ENCODE data around the gene PSMD13. TPM values are rescaled to one million over a fixed set of nuclear protein-coding genes. Genes with fewer than 3 reads are reported as not detected.

Gene PSMD13
- total RNA-seq, 1 donor from 2014 or later, result 94.1 TPM

GRCh38 chr11:221539-221938, 15.2 kb upstream of the PSMD13 start:
- Histone ChIP-seq H3K4me3 (no peak overlapping the region), H3K9me3 (replicated peaks) (no peaks in the 10 kb centered on the region), H3K27ac (replicated peaks) (no peak overlapping the region), H3K4me1 (peaks cover 6% of the 10 kb centered on the region), H3K36me3 (peaks cover 32% of the 10 kb centered on the region), H3K27me3 (ENCODE audit: low read depth) (no peaks in the 10 kb centered on the region)
- no peak for TF ChIP-seq CTCF (IDR thresholded peaks at IDR 0.05; ENCODE audit: borderline replicate concordance)
- intact Hi-C loops (cut with micrococcal nuclease), result no loop called here
- DNase-seq, result no peak

DNA sequence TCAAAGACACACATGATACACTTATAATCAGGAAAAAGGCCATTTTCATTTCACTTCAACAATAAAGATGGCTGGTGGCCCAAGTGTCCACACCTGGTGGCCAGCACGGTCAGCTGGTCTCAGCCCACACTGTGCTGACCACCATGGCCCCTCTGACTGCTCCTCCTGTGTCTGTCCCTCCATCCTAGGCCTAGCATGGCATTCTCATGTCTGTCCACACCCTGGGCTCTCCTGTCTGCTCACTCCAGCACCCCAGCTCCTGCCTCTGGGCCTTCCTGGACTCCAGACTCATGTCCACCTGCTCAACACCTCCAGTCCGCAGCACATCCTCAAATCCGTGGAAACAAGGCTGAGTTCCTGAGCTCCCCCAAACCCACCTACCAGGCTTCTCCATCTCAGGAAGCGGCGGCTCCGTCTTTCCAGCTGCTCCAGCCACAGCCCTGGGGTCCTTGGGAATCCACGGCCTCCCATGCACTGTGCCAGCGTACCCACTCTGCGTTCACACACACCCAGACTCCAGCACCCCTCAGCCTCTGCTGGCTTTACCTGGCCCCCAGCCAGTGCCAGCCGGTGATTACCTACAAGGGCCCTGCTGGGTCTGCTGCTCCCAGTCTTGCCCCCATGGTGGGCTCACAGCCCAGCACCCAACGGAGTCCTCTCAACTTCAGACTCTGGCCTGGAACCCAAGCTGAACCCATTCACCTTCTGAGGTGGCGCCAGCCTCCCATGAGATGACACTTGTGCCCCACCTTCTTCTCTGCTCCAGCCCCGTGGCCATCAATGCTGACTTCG, 14.6 kb upstream of the PSMD13 start:
- H3K36me3 ChIP-seq, result peaks cover 26% of the 10 kb centered on the region
- no peak overlapping the region for H3K4me3 ChIP-seq
- no peak for TF ChIP-seq CTCF (IDR thresholded peaks at IDR 0.05; ENCODE audit: borderline replicate concordance)
- no peak for DNase-seq
- H3K9me3 ChIP-seq (replicated peaks), result no peaks in the 10 kb centered on the region
- intact Hi-C loops (cut with micrococcal nuclease), result no loop called here
- H3K27ac ChIP-seq (replicated peaks), result no peak overlapping the region
- H3K4me1 ChIP-seq, result peaks cover 6% of the 10 kb centered on the region
- no peaks in the 10 kb centered on the region for H3K27me3 ChIP-seq (ENCODE audit: low read depth)

DNA sequence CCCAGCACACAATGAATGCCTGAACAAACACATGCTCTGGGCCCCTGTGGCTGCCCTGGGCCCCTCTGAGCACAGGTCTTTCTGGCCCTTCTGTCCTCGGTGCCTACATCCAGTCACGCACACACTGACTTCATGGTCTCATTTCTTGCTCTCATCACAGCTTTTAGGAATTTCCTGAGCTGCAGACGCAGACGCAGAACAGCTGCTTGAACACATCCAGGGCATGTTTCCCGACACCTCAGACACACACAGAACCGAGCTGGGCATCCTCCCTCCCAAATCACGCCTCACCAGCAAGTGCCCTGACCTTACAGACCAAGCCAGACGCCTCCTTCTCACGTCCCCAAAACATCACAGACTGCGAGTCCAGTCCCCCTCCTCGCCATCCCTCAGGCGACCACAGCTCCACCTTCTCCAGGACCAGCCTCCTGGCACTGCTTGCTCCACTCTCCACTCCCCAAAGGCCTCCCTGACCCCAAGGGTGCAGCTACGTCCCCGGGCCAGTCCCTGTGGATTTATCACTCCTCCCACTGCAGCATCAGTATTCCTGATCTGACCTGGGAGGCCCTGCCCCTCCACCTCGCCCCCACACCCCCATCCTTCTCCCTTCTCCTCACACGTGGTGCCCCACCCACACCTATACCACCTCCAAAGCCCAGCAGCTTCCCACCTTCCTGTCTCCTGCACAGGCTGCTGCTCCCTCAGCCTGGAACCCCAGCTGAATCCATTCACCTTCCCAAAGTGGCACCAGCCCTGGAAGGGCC, 13.6 kb upstream of the PSMD13 start:
- no peak for TF ChIP-seq CTCF (IDR thresholded peaks at IDR 0.05; ENCODE audit: borderline replicate concordance)
- no peak for DNase-seq

GRCh38 chr11:223884-224283, 12.9 kb upstream of the PSMD13 start:
- H3K4me1 ChIP-seq, result peaks cover 14% of the 10 kb centered on the region
- peaks cover 18% of the 10 kb centered on the region for H3K36me3 ChIP-seq
- no peaks in the 10 kb centered on the region for H3K27me3 ChIP-seq (ENCODE audit: low read depth)
- intact Hi-C loops (cut with micrococcal nuclease), result no loop called here
- no peak for TF ChIP-seq CTCF (IDR thresholded peaks at IDR 0.05; ENCODE audit: borderline replicate concordance)
- no peak for DNase-seq
- H3K27ac ChIP-seq (replicated peaks), result no peak overlapping the region
- H3K4me3 ChIP-seq, result no peak overlapping the region
- no peaks in the 10 kb centered on the region for H3K9me3 ChIP-seq (replicated peaks)

More for the DNA sequence above, 13.6 kb upstream of the PSMD13 start:
- H3K9me3 ChIP-seq (replicated peaks), result no peaks in the 10 kb centered on the region
- H3K4me3 ChIP-seq, result no peak overlapping the region
- H3K4me1 ChIP-seq, result peaks cover 13% of the 10 kb centered on the region
- H3K36me3 ChIP-seq, result peaks cover 22% of the 10 kb centered on the region
- H3K27me3 ChIP-seq (ENCODE audit: low read depth), result no peaks in the 10 kb centered on the region
- intact Hi-C loops (cut with micrococcal nuclease), result no loop called here
- H3K27ac ChIP-seq (replicated peaks), result no peak overlapping the region

GRCh38 chr11:224424-224823, 12.4 kb upstream of the PSMD13 start:
- intact Hi-C loops (cut with micrococcal nuclease), result no loop called here
- DNase-seq, result no peak
- no peak overlapping the region for H3K4me3 ChIP-seq
- no peaks in the 10 kb centered on the region for H3K9me3 ChIP-seq (replicated peaks)
- peaks cover 18% of the 10 kb centered on the region for H3K36me3 ChIP-seq
- H3K27ac ChIP-seq (replicated peaks), result no peak overlapping the region
- TF ChIP-seq CTCF (IDR thresholded peaks at IDR 0.05; ENCODE audit: borderline replicate concordance), result no peak
- H3K27me3 ChIP-seq (ENCODE audit: low read depth), result no peaks in the 10 kb centered on the region
- H3K4me1 ChIP-seq, result peaks cover 14% of the 10 kb centered on the region

All from left ventricle myocardium inferior (tissue), 1 donor.